Measurements from ENCODE around the gene ACTR1A. TPM values are rescaled to one million over a fixed set of nuclear protein-coding genes. Genes with fewer than 3 reads are reported as not detected.
"Not testable (repeated sequence)": the region's sequence is repeated elsewhere in the genome, so short reads cannot be mapped to it uniquely, and the experiment has no call there.

ACTR1A gene
- polyA plus RNA-seq, 1 donor: 56.6 TPM

- 2% methylated on average over 9 of the region's 47 CpGs for WGBS (ENCODE audit: insufficient coverage, low lambda C conversion rate)
These were observed 1.9 kb upstream of the ACTR1A start for GRCh38 chr10:102504179-102504975.

DNA sequence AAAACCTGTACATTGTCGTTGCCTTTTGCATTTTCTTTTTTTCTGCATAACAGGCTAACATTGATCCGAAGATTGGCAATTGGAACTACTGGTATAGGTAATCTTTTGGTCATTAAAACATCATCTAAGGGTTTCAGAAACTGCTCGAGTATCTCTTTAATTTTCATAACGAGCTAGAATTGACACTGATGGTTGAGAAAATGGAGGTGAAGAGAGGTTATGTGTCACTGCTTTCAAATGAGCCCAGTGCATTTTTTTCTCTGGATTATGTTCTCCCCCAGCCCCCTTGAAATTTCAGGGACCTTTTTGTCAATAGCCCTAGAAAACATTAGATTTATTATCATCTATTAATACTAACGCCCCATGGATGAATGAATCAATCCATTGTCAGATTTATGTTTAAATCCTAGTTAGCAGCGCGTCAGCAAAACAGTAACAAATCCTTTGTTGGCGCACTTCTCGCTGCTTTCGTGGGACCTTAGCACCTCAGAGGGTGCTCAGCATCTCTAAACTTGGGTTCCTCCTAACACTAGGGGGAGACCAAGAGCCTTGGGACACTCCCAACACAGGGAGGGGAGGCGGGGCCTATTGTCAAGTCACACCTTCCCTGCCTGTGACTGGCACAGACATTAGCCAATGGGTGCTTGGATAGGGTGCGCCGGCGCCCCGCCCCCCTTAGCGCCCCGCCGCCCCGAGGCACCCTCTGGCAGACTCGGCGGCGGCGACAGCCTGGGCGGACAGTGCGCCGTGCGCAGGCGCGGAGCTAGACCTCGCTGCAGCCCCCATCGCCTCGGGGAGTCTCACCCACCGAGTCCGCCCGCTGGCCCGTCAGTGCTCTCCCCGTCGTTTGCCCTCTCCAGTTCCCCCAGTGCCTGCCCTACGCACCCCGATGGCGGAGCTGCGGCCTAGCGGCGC lies 1.0 kb upstream of the ACTR1A start, which contains the start of gene SUFU:
Gene SUFU (plus strand): TSS at position 709 of the 915 bp plus-strand sequence. CDS start 181 bp downstream, at position 890.
- H3K9me3 ChIP-seq (ENCODE audit: control insufficient read depth, low read depth, low read length): no peaks in the 10 kb centered on the region
- 8% methylated on average over 2 of the region's 44 CpGs for WGBS (ENCODE audit: insufficient coverage, low lambda C conversion rate)
- no peaks in the 10 kb centered on the region for H3K27me3 ChIP-seq (ENCODE audit: control insufficient read depth, insufficient read depth, low read length)
- peak within 1 kb of the TSS; percentile 68 for H3K27ac ChIP-seq (ENCODE audit: low read length)
- peaks cover 7% of the 10 kb centered on the region for H3K36me3 ChIP-seq (ENCODE audit: control insufficient read depth, insufficient read depth, low read length)
- DNase-seq: peak; percentile 97 to 98
- peak within 1 kb of the TSS; percentile 95 for H3K4me3 ChIP-seq (ENCODE audit: low read length)
- peaks cover 30% of the 10 kb centered on the region for H3K4me1 ChIP-seq (ENCODE audit: control insufficient read depth, insufficient read depth, low read length)

More at GRCh38 chr10:102504179-102504975, 1.9 kb upstream of the ACTR1A start:
- H3K4me1 ChIP-seq (ENCODE audit: control insufficient read depth, insufficient read depth, low read length): peaks cover 30% of the 10 kb centered on the region
- DNase-seq: peak; percentile 26 to 65
- peak overlapping the region; percentile 68 for H3K27ac ChIP-seq (ENCODE audit: low read length)
- peaks cover 15% of the 10 kb centered on the region for H3K36me3 ChIP-seq (ENCODE audit: control insufficient read depth, insufficient read depth, low read length)
- no peaks in the 10 kb centered on the region for H3K9me3 ChIP-seq (ENCODE audit: control insufficient read depth, low read depth, low read length)
- H3K27me3 ChIP-seq (ENCODE audit: control insufficient read depth, insufficient read depth, low read length): no peaks in the 10 kb centered on the region
- H3K4me3 ChIP-seq (ENCODE audit: low read length): peak overlapping the region; percentile 95

GRCh38 chr10:102502029-102502336 lies 529 bp downstream of the ACTR1A start:
- WGBS (ENCODE audit: insufficient coverage, low lambda C conversion rate): no CpG with 5 or more reads among the region's 19 CpGs
- H3K27ac ChIP-seq (ENCODE audit: low read length): peak overlapping the region; percentile 77
- H3K9me3 ChIP-seq (ENCODE audit: control insufficient read depth, low read depth, low read length): no peaks in the 10 kb centered on the region
- H3K36me3 ChIP-seq (ENCODE audit: control insufficient read depth, insufficient read depth, low read length): peaks cover 1% of the 10 kb centered on the region
- H3K27me3 ChIP-seq (ENCODE audit: control insufficient read depth, insufficient read depth, low read length): no peaks in the 10 kb centered on the region
- peak; percentile 99 for DNase-seq
- H3K4me3 ChIP-seq (ENCODE audit: low read length): peak overlapping the region; percentile 80
- peaks cover 26% of the 10 kb centered on the region for H3K4me1 ChIP-seq (ENCODE audit: control insufficient read depth, insufficient read depth, low read length)

GRCh38 chr10:102501201-102502028 lies 1.1 kb downstream of the ACTR1A start:
- 0% methylated on average over 2 of the region's 23 CpGs for WGBS (ENCODE audit: insufficient coverage, low lambda C conversion rate)
- Histone ChIP-seq H3K4me1 (ENCODE audit: control insufficient read depth, insufficient read depth, low read length) (peaks cover 20% of the 10 kb centered on the region), H3K36me3 (ENCODE audit: control insufficient read depth, insufficient read depth, low read length) (no peaks in the 10 kb centered on the region), H3K27me3 (ENCODE audit: control insufficient read depth, insufficient read depth, low read length) (no peaks in the 10 kb centered on the region), H3K9me3 (ENCODE audit: control insufficient read depth, low read depth, low read length) (no peaks in the 10 kb centered on the region), H3K4me3 (ENCODE audit: low read length) (peak overlapping the region; percentile 80), H3K27ac (ENCODE audit: low read length) (peak overlapping the region; percentile 73)
- DNase-seq: no peak

- H3K27me3 ChIP-seq (ENCODE audit: control insufficient read depth, insufficient read depth, low read length); H3K36me3 ChIP-seq (ENCODE audit: control insufficient read depth, insufficient read depth, low read length); H3K4me3 ChIP-seq (ENCODE audit: low read length); H3K27ac ChIP-seq (ENCODE audit: low read length); DNase-seq; H3K9me3 ChIP-seq (ENCODE audit: control insufficient read depth, low read depth, low read length): not testable (repeated sequence)
- H3K4me1 ChIP-seq (ENCODE audit: control insufficient read depth, insufficient read depth, low read length): peaks cover 19% of the 10 kb centered on the region
- no CpG with 5 or more reads among the region's 13 CpGs for WGBS (ENCODE audit: insufficient coverage, low lambda C conversion rate)
These were observed 1.8 kb downstream of the ACTR1A start for GRCh38 chr10:102500686-102501085.

DNA sequence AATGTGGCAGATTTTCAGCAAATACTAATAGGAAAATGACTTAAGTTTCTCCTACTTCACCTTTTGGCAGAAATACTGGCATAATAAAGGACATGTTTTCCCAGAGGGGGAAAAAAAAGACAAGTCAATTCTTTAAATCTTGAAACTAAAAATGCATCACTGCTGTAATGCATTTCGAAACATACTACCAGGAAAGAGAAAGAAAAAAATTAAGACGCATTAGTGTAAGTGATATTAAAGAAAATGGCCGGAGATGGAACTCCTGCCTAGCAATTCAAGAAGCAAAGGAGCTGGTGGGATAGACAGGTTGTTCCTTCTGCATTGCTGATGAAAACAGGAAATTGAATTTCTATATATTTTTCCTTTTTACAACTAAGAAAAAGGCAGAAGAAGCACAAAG lies 3.2 kb downstream of the ACTR1A start:
- H3K4me3 ChIP-seq (ENCODE audit: low read length): no peak overlapping the region
- WGBS (ENCODE audit: insufficient coverage, low lambda C conversion rate): 94% methylated on average over 3 of the region's 3 CpGs
- H3K27me3 ChIP-seq (ENCODE audit: control insufficient read depth, insufficient read depth, low read length): no peaks in the 10 kb centered on the region
- no peaks in the 10 kb centered on the region for H3K36me3 ChIP-seq (ENCODE audit: control insufficient read depth, insufficient read depth, low read length)
- peaks cover 11% of the 10 kb centered on the region for H3K4me1 ChIP-seq (ENCODE audit: control insufficient read depth, insufficient read depth, low read length)
- no peak overlapping the region for H3K27ac ChIP-seq (ENCODE audit: low read length)
- H3K9me3 ChIP-seq (ENCODE audit: control insufficient read depth, low read depth, low read length): no peaks in the 10 kb centered on the region
- DNase-seq: no peak

DNA sequence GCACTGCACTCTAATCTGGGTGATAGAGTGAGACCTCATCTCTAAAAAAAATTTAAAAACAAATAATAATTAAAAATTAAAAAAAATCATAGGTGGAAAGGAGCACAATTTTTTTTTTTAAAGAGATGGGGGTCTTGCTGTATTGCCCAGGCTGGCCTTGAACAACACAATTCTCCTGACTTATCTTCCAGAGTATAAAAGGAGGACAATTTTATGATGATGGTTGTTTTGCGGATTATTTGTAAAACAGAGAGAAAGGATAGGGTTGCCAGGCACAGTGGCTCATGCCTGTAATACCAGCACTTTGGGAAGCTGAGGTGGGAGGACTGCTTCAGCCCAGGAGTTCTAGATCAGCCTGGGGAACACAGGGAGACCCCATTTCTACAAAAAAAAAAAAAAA lies 5.0 kb downstream of the ACTR1A start:
- H3K4me1 ChIP-seq (ENCODE audit: control insufficient read depth, insufficient read depth, low read length): peaks cover 4% of the 10 kb centered on the region

GRCh38 chr10:102493771-102494170 lies 8.7 kb downstream of the ACTR1A start:
- Histone ChIP-seq H3K9me3 (ENCODE audit: control insufficient read depth, low read depth, low read length) (no peaks in the 10 kb centered on the region), H3K4me1 (ENCODE audit: control insufficient read depth, insufficient read depth, low read length) (no peaks in the 10 kb centered on the region), H3K27me3 (ENCODE audit: control insufficient read depth, insufficient read depth, low read length) (no peaks in the 10 kb centered on the region), H3K27ac (ENCODE audit: low read length) (no peak overlapping the region), H3K4me3 (ENCODE audit: low read length) (no peak overlapping the region), H3K36me3 (ENCODE audit: control insufficient read depth, insufficient read depth, low read length) (peaks cover 11% of the 10 kb centered on the region)
- WGBS (ENCODE audit: insufficient coverage, low lambda C conversion rate): no CpG with 5 or more reads among the region's 2 CpGs
- DNase-seq: no peak

More for the DNA sequence above, 5.0 kb downstream of the ACTR1A start:
- no peaks in the 10 kb centered on the region for H3K27me3 ChIP-seq (ENCODE audit: control insufficient read depth, insufficient read depth, low read length)
- H3K4me3 ChIP-seq (ENCODE audit: low read length): no peak overlapping the region
- H3K27ac ChIP-seq (ENCODE audit: low read length): no peak overlapping the region
- no peaks in the 10 kb centered on the region for H3K36me3 ChIP-seq (ENCODE audit: control insufficient read depth, insufficient read depth, low read length)
- H3K9me3 ChIP-seq (ENCODE audit: control insufficient read depth, low read depth, low read length): no peaks in the 10 kb centered on the region
- WGBS (ENCODE audit: insufficient coverage, low lambda C conversion rate): no CpG with 5 or more reads among the region's 1 CpG
- no peak for DNase-seq

GRCh38 chr10:102492983-102493382 lies 9.5 kb downstream of the ACTR1A start:
- H3K27ac ChIP-seq (ENCODE audit: low read length): no peak overlapping the region
- 40% methylated on average over 1 of the region's 2 CpGs for WGBS (ENCODE audit: insufficient coverage, low lambda C conversion rate)
- no peaks in the 10 kb centered on the region for H3K9me3 ChIP-seq (ENCODE audit: control insufficient read depth, low read depth, low read length)
- DNase-seq: peak in 1 of 2 donors; percentile 9
- H3K27me3 ChIP-seq (ENCODE audit: control insufficient read depth, insufficient read depth, low read length): no peaks in the 10 kb centered on the region
- no peaks in the 10 kb centered on the region for H3K4me1 ChIP-seq (ENCODE audit: control insufficient read depth, insufficient read depth, low read length)
- H3K36me3 ChIP-seq (ENCODE audit: control insufficient read depth, insufficient read depth, low read length): peaks cover 18% of the 10 kb centered on the region
- no peak overlapping the region for H3K4me3 ChIP-seq (ENCODE audit: low read length)
